Measurements from ENCODE around the gene GNL3.

DNA sequence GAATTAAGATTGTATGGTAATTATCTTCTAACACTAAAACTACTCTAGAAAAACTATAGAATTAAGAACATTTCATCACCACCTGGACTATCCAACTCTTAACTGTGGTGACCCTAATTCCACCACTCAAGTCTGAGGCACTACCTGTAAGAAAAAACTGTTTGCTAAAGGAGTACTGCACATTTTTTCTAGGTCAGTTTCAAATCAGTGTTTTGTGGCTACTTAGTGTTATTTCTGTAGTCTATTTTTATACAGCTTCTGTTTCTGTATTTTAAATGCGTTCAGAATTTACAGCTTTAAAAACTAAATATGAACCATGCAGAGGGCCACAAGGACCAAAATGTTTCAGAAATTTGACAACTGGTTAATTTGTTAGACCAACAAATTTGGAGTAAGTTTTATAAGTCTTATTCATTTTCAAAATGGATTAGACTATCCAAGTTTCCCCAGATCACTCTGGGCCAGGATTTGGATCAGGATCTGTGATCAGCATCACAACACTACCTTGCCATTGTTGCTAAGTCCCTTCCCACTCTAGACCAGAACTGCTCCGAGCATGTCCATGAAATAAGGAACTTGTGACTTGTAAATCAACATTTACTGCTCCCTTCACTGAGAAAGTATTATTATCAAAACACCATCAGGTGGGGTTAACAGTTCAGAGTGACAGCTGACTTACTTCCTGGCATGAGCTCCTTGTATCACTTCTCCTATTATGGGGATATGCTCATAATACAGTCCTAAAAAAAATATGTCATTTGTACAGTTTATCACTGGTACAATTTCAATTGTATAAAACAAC, 11.2 kb downstream of the GNL3 start:
- no peak for TF ChIP-seq TARDBP (IDR thresholded peaks at IDR 0.05)
- no peak for TF ChIP-seq SP1 (IDR thresholded peaks at IDR 0.05)
- no peak for TF ChIP-seq ZNF384 (IDR thresholded peaks at IDR 0.05)
- TF ChIP-seq FOXM1 (IDR thresholded peaks at IDR 0.05; ENCODE audit: borderline replicate concordance) = no peak
- no peak for TF ChIP-seq CTBP1 (IDR thresholded peaks at IDR 0.05; ENCODE audit: borderline replicate concordance)
- TF ChIP-seq SUZ12 (IDR thresholded peaks at IDR 0.05) = no peak
- TF ChIP-seq, protein P1, sequence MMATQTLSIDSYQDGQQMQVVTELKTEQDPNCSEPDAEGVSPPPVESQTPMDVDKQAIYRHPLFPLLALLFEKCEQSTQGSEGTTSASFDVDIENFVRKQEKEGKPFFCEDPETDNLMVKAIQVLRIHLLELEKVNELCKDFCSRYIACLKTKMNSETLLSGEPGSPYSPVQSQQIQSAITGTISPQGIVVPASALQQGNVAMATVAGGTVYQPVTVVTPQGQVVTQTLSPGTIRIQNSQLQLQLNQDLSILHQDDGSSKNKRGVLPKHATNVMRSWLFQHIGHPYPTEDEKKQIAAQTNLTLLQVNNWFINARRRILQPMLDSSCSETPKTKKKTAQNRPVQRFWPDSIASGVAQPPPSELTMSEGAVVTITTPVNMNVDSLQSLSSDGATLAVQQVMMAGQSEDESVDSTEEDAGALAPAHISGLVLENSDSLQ (IDR thresholded peaks at IDR 0.05) = no peak
- no peak for TF ChIP-seq ARNT (IDR thresholded peaks at IDR 0.05)
- TF ChIP-seq HDGF (IDR thresholded peaks at IDR 0.05; ENCODE audit: borderline replicate concordance) = no peak
- no peak for TF ChIP-seq FOXA1 (IDR thresholded peaks at IDR 0.05)
- no peak for TF ChIP-seq ELF4 (IDR thresholded peaks at IDR 0.05)
- no peak for TF ChIP-seq BHLHE40 (IDR thresholded peaks at IDR 0.05; ENCODE audit: borderline replicate concordance)
- TF ChIP-seq FOXK2 (IDR thresholded peaks at IDR 0.05) = no peak

Data from HEK293T (cell line).